Activated T-helper 1 cell treated with anti-CD3 and anti-CD28 coated beads, Interleukin-2, amount 50 U/mL, for 16 hours (primary cell): Measurements from ENCODE around the gene SARDH.
A peak's percentile ranks its signal among the peaks of the same experiment; 100 is the strongest.
"Not testable (repeated sequence)": the region's sequence is repeated elsewhere in the genome, so short reads cannot be mapped to it uniquely, and the experiment has no call there.

Experiments used
- DNase-seq, 2 donors: peaks; one replicate each; pipeline ENCODE4 v3.0.0-alpha.2; 2020; ENCODE audit warnings: low read depth in 1 of 2, low spot score in 1 of 2

SARDH gene

GRCh38 chr9:133759946-133760345 lies 21.8 kb upstream of the SARDH start:
- DNase-seq: no peak

DNA sequence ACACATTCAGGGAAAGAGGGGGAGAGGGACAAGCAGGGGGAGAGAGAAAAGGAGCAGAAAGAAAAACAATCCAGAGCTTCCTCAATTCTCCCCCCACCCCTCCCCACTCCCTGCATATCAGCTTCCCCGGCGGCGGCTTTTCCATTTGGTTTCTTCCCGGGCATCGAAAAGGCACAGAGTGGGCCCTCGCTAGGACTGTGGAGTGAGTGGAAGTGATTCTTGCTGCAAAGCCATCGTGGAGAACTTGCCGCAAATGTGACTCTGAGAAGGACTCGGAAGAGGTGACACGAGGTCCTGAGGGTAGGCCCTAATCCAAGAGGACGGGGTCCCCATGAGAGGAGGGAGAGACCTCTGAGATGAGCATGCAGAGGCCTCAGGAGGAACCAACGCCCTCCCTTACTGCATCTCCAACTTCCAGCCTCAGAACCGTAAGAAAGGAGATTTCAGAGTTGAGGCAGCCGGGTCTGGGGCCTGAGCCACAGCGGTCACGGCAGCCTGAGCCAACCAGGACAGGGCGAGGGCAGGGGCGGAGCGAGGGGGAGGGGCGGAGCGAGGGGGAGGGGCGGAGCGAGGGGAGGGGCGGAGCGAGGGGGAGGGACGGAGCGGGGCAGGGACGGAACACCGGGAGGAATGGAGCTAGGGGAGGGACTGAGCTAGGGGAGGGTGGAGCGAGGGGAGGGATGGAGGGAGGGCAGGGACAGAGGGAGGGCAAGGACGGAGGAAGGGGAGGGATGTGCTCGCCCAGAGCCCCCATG lies 21.2 kb upstream of the SARDH start:
- DNase-seq: no peak

- no peak for DNase-seq
Observed at GRCh38 chr9:133758228-133758627, 20.1 kb upstream of the SARDH start.

GRCh38 chr9:133754688-133755227 lies 16.6 kb upstream of the SARDH start:
- no peak for DNase-seq

GRCh38 chr9:133754187-133754586 lies 16.0 kb upstream of the SARDH start:
- no peak for DNase-seq

DNA sequence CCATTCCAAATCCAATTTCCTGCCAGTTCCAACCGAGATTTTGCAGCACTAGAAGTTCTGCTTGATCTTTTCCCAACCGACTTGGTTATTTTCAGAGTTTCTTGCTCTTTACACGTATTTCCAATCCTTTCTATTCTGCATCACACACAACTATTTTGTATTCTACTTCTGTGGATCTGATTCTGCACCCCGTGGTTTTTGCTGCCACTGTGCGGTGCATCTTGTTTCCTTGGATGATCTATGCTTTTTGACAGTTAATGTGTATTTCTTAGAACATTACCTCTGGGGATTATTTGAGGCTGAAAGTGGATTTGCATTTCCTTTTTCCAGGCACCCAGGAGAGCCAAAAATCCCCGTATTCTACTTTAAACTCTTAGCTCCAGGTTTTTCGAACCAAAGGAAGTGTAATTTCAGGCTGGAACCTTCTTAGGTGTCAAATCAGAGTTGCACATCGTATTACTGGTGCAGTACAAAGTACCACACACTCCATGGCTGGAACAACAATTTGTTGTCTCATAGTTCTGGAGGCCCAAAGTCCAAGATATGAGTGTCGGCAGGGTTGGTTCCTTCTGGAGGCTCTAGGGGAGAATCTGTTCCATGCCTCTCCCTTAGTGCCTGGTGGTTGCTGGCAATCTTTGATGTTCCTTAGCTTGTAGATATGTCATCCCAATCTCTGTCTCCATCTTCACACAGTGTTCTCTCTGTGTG lies 14.7 kb upstream of the SARDH start:
- DNase-seq: no peak

DNA sequence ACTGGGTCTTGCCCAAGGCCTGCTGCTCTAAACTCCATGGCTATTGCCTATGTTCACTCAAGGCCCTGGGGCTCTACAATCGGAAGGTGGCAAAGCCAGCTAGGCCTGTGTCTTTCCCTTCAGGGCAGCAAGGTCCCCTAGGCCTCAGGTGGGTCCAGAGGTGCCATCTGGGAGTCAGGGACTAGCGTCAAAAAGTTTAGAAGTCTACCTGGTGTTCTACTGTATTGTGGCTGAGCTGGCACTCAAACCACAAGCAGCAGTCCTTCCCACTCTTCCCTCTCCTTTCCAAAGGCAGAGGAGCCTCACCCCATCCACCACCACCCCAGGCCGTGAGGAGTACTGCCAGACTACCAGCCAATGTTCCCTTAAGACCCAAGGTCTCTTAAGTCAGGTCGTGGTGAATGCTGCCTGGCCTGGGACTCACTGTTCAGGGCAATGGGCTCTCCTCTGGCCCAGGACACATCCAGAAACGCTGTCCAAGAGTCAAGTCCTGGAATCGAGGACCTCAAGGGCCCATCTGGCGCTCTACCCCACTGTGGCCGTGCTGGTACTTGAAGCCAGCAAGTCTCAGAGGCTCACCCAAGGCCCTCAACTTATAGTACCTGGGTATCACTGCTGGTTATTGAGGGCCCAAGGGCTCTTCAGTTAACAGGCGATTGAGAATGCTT lies 13.0 kb upstream of the SARDH start:
- DNase-seq: no peak

DNA sequence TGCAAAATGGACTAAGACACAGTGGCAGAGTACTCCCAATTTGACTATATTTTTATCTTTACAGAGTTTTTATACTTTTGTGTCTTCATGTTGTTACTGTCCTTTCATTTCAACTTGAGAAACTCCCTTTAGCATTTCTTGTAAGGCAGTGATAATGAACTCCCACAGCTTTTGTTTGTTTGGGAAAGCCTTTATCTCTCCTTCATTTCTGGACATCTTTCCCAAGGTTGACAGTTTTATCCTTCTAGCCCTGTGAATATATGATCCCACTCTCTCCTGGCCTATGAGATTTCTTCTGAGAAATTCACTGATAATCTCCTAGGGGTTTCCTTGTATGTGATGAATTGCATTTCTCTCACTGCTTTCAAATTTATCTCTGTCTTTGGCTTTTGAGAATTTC lies 9.2 kb upstream of the SARDH start:
- DNase-seq: no peak

DNA sequence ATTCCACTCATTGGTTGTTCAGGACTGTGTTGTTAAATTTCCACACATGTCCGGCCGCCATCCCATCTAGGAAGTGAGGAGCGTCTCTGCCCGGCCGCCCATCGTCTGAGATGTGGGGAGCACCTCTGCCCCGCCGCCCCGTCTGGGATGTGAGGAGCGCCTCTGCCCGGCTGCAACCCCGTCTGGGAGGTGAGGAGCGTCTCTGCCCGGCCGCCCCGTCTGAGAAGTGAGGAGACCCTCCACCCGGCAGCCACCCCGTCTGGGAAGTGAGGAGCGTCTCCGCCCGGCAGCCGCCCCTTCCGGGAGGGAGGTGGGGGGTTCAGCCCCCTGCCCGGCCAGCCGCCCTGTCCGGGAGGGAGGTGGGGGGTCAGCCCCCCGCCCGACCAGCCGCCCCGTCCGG lies 6.4 kb upstream of the SARDH start:
- DNase-seq: not testable (repeated sequence)

DNA sequence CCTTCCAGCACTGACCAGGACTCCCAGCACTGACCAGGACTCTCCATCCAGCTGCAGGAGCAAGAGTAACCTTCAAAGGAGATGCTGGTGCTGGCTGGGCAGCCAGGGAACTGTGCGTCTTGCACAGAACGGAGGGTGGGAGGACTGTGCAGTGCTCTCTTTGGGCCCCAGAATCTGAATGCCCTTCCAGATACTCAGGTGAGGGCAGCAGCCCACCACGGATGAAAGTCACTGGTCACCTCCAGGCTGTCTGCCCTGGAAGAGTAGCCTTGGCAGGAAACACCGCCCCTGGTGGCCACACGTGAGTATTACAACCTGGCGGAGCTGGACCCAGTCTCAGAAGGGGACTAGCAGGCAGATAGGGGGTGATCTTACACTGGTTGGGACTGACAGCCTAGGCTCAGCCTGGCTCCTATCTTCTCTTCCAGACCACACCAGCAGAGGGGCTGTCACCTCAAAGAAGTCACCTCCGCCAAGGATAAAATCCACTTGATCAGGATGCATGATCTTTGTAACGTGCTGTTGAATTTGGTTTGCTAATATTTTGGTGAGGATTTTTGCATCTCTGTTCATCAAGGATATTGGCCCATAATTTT lies 4.8 kb upstream of the SARDH start:
- DNase-seq: peak; percentile 64 to 65

- no peak for DNase-seq
Observed at GRCh38 chr9:133742251-133742650, 4.1 kb upstream of the SARDH start.

DNA sequence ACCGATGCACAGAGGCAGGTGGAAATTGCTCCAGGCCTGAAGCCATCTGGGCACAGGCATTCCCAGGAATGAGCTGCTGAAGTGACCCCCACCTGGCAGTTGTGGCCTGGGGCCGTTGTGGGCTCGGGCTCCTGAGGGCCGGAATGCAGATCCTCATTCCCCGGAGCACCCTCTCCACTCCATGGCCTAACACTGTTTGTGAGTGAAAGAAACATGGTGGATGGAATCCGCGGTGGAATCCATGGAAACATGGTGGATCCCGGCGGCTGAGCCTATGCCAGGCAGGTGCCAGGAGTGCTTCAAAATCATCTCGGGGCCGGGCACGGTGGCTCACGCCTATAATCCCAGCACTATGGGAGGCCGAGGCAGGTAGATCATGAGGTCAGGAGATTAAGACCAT lies 3.6 kb upstream of the SARDH start:
- DNase-seq: no peak

GRCh38 chr9:133740911-133741310 lies 2.8 kb upstream of the SARDH start:
- no peak for DNase-seq

- DNase-seq: no peak
Observed at GRCh38 chr9:133739408-133740280, 1.5 kb upstream of the SARDH start.

DNA sequence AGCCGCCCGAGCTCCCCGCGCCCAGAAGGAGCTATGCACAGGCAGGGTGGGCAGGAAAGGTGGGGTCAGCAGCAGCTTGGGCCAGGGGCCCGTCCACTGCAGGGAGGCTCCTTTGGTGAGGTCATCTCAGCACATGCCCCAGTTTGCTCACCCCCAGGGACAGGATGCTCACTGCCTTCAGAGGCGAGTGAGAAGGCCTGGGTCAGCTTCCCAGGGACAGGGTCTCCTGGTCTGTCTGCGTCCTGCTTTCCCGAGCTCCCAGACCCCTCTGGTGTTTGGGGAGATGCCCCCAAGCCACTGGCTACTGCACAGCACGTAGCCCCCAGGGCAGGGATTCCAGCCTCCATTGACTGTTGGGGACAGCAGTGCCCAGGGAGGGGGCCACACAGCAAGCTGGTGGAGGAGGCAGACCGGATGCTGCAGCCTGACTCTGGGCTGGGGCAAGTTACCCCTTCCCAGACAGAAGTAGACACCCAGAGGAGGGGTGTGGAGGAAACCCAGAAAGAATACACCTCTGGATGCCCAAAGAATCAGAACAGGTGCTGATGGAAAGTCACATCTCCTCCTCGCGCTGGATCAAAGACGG lies 581 bp upstream of the SARDH start:
- DNase-seq: no peak

DNA sequence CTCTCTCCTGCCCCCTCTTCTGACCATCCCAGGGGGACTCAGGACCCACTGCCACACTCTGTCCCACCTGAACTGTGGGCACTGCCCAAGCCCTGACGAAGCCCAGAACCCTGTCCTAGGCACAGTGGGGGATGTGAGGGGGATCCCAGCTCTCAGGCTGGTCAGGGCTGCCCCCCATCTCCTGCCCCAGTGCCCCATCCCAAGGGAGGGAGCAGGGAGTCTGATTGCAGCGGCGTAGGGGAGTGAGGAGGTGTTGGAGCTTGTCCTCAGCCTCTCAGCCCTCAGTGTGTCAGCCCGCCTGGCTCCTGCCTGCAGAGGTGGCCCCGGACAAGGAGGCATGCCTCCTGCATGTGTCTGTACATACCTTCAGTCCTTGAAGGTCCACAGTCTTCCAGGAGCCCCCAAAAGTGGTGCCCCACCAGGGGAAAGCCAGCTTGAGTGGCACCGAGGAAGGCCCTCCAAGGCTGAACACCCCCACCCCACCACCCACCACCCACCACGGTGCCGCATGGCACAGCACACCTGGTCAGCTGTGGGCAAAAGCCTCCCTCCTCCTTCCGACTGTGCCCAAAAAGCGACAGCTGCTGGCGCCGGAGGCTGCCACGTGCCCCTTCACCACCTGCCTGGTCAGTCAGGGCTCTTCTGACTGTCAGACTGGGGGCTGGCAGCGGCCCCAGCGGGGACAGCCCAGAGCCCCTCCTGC lies 930 bp downstream of the SARDH start:
- DNase-seq: no peak

- DNase-seq: no peak
Observed at GRCh38 chr9:133735931-133736330, 2.2 kb downstream of the SARDH start.

GRCh38 chr9:133735415-133735775 lies 2.8 kb downstream of the SARDH start:
- DNase-seq: no peak

DNA sequence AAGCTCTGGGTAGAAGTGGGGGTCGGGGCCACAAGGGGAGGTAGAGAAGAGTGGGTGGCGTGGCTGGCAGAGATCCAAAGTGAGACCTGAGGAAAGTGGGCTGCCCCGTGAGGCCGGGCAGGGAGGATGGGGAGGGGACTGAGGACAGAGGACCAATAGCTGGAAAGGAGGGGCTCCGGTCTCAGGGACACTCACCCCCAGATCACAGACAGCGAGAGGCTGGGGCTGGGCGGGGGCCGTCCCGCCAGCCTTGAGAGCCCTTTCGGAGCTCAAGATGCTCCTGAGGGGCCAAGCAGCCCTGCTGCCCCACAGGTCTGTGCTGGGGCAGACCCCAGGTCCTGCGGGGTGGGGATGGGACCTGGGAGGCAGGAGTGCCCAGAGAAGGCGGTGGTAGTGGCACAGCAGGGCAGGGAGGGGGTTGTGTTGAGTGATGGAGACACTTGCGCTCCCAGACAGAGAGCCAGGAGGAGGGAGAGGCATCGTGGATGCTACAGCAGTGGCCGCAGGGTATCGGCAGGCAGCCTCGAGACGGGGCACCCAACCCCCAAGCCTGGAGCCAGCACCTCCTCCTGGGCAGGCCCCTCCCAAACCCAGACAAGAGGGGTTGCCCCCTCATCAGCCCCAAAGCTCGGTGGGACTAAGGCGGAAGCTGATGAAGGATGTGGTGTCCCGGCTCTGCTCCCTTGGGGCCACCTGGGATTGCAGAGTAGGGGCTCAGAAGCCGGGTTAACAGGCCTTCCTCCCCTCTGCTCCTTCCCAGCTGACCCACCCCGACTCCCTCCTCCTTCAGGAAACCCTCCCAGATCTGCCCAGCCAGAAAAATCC lies 3.4 kb downstream of the SARDH start:
- DNase-seq: no peak
